ENCODE data around the gene POSTN.
A peak's percentile ranks its signal among the peaks of the same experiment; 100 is the strongest.

Gene POSTN, protein sequence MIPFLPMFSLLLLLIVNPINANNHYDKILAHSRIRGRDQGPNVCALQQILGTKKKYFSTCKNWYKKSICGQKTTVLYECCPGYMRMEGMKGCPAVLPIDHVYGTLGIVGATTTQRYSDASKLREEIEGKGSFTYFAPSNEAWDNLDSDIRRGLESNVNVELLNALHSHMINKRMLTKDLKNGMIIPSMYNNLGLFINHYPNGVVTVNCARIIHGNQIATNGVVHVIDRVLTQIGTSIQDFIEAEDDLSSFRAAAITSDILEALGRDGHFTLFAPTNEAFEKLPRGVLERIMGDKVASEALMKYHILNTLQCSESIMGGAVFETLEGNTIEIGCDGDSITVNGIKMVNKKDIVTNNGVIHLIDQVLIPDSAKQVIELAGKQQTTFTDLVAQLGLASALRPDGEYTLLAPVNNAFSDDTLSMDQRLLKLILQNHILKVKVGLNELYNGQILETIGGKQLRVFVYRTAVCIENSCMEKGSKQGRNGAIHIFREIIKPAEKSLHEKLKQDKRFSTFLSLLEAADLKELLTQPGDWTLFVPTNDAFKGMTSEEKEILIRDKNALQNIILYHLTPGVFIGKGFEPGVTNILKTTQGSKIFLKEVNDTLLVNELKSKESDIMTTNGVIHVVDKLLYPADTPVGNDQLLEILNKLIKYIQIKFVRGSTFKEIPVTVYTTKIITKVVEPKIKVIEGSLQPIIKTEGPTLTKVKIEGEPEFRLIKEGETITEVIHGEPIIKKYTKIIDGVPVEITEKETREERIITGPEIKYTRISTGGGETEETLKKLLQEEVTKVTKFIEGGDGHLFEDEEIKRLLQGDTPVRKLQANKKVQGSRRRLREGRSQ

GRCh38 chr13:37598597-37598996 lies at the start of gene POSTN:
TSS of gene POSTN (minus strand) at chr13:37598768. CDS start at chr13:37598726, 42 bp downstream.
- no peak for DNase-seq (ENCODE audit: low spot score)

- DNase-seq (ENCODE audit: low spot score) = no peak
Observed at GRCh38 chr13:37647031-37647650, 48.6 kb upstream of the POSTN start.

DNA sequence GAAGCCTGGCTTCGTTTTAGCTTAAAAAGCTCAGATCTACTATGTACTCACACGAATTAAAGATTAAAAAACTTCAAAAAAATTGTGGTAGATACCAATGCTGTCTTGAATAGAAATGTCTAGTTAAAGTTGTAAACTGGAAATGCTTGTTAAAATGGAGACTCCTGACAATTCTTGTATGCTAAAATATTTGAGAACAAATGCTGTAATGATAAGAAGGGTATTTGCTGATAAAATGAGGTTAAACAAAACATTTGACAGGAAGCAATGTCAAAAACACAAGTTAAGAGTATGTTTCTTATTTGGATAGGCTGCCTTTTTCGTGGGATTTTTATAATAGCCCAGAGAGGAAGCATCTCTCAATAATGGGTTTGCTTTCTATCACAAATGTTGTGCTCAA lies 48.0 kb upstream of the POSTN start:
- no peak for DNase-seq (ENCODE audit: low spot score)

DNA sequence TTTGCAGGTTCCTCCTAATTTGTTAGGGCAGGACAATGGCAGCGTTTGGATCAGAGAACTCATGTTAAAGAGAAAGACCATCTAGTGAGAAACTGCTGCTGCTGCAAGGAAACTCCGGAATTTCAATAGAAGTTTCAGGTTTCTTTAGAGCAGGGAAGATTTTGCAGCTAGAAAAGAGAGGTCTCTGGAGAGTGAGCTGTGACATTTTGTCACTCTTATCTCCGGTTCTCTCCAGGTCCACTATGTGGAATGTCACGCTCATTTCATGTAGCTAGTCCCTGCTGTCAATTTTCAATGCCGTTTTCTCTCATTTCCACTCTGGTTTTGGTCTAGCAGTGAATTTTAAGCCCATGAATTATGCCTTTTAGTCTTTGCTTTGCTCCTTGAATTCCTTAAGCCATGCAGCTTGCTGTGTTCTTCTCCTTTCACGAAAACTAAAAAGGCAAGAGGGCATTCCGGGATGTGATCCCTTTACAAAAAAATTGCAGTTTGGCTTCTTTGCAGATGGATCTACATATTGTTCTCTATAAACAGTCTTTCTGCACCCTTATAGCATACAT lies 46.7 kb upstream of the POSTN start:
- DNase-seq (ENCODE audit: low spot score) = no peak

- DNase-seq (ENCODE audit: low spot score) = no peak
Observed at GRCh38 chr13:37641391-37641790, 42.8 kb upstream of the POSTN start.

- DNase-seq (ENCODE audit: low spot score) = peak; percentile 4
Observed at GRCh38 chr13:37640499-37640898, 41.9 kb upstream of the POSTN start.

GRCh38 chr13:37636701-37637100 lies 38.1 kb upstream of the POSTN start:
- DNase-seq (ENCODE audit: low spot score) = no peak

DNA sequence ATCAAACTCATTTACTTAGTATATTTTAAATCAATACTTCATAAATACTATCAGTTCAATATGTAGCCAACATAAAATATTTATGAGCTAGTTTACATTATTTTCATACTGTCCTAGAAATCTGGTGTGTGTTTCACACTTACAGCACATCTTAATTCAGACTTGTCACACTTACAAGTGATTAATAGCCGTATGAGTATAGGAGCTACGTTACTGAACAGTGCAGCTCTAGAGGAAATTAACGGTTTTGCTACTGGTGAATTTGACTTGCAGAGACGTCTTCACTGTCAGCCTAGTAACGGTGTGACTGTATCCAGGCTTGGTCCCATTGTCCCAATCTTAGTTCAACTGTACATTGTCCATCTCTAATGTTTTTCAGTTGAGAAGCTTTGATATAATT lies 33.7 kb upstream of the POSTN start:
- DNase-seq (ENCODE audit: low spot score) = no peak

GRCh38 chr13:37627428-37627827 lies 28.9 kb upstream of the POSTN start:
- no peak for DNase-seq (ENCODE audit: low spot score)

- DNase-seq (ENCODE audit: low spot score) = no peak
Observed at GRCh38 chr13:37621811-37622361, 23.3 kb upstream of the POSTN start.

GRCh38 chr13:37618554-37618953 lies 20.0 kb upstream of the POSTN start:
- DNase-seq (ENCODE audit: low spot score) = no peak

DNA sequence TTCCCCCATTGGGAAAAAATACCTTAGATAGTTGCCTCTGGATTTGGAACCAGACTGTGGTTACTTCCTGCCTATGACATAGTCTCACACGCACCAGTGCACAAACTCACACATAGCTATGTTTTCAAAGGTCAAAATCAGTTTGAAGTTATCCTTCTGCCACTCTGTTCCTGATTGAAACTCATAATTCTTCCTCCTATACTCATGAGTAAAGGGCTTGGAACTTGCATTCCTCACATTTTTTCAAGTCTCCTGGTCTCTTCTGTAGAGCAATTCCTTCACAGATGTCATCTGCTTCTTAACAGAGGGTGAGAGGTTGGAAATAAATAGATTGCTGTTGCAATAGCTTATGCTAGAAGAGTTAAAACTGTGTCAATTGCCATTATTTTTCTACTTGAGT lies 18.6 kb upstream of the POSTN start:
- no peak for DNase-seq (ENCODE audit: low spot score)

- no peak for DNase-seq (ENCODE audit: low spot score)
Observed at GRCh38 chr13:37616131-37616530, 17.6 kb upstream of the POSTN start.

GRCh38 chr13:37615276-37615675 lies 16.7 kb upstream of the POSTN start:
- no peak for DNase-seq (ENCODE audit: low spot score)

DNA sequence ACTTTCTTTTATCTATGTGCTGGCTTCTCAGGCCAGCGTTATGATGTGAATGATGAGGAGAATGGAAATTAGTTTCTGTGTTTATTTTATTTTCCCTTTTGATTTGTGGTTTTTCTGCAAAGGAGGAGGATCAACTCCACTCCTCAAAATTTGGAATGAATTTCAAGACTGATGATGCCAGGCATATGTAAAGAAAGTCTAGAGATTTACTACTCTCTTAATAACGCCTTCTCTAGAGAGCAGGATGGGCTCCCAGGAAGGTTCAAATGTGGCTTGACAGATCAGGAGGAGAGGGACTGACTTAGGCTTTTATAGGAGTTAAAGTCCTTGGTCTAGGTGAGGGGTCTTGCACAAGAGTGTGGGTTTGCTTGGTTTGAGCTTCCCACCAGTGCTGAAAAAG lies 15.1 kb upstream of the POSTN start:
- no peak for DNase-seq (ENCODE audit: low spot score)

GRCh38 chr13:37613236-37613635 lies 14.7 kb upstream of the POSTN start:
- no peak for DNase-seq (ENCODE audit: low spot score)

DNA sequence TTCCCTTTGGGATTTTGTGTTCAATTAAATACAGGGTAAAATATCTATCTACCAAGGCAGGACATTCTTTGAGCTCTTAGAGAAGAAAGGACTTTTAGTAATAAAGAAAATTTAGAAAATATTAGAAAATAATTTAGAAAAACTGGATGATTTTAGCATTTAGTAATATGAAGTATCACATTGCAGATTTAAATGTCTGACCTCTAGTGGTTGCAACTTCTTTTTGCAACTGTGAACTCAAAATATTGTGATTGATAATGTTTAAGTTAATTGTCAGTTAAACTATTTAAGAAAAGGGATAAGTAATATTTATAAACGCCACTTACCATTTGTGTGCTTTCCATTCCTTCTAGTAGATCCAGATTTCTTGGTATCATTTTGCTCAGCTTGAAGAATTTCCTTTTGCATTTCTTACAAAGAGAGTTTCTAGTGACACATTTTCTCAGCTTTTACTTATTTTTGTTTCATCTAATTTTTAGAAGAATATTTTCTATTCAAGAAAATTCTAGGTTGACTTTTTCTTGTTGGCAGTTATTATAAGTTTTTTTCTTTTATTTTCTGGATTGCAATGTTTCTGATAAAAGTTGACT lies 10.3 kb upstream of the POSTN start:
- no peak for DNase-seq (ENCODE audit: low spot score)

DNA sequence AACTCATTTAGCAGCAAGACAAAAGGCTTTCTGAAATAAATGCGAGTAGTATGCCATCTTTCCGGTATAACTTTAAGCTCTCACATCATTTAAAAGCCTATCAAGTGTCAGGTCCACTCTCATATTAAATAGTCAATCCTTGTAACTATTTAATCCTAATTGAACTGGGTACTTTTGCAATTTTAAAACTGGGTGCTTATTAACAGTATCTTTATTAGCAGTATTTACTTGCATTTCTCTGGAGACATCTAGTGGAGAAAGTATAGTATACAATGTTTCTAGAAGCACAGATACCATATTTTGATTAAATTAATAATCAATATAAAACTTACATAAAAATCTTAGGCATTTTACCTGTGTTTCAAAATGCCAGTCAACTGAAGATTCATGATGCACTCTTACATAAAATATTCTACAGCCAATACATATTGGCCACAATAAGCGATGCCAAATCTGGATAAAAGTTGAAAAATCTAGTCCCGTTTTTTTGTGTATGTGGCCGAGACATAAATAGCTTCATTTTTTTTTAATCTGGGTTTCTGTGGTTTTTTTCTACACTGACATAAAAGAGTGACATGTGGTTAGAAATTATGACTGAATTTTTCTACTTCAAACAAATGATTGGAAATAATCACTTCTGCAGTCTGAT lies 4.3 kb upstream of the POSTN start:
- peak; percentile 34 for DNase-seq (ENCODE audit: low spot score)

- peak; percentile 1 for DNase-seq (ENCODE audit: low spot score)
Observed at GRCh38 chr13:37601648-37602440, 3.3 kb upstream of the POSTN start.

DNA sequence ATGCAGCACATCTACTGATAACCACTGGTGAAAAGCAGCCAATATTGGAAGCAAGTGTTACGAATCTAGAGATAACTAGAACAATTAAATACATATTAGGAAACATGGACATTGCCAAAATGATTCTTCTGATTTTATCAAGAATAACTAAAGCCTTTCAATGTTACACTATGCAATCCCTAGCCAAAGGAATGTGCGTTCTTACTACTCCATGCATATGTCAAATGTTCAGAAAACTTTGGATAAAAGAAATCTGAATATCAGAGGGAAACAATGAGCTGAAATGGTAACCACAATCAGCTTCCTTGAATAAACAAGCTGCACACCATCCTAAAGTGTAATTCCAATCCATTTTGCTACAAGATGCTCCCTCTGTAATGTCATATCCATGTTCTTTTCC lies 951 bp upstream of the POSTN start:
- DNase-seq (ENCODE audit: low spot score) = no peak

All from globus pallidus (tissue), 1 donor.